ACHN (cell line): ENCODE measurements around the gene TAF4B.
"Not testable (repeated sequence)": the region's sequence is repeated elsewhere in the genome, so short reads cannot be mapped to it uniquely, and the experiment has no call there.

ENCODE experiments used
- DNase-seq: peaks from one replicate; pipeline ENCODE4 v3.0.0-alpha.2; 2015
- in situ Hi-C: cut with HindIII; loops from 2 replicates; pipeline ENCODE4 v1.10.0; 2017; ENCODE audit warnings: low sequenced_read_pairs, low pct_ligation_motif_present, low pct_unique_long_range_greater_than_20kb

The TAF4B gene

DNA sequence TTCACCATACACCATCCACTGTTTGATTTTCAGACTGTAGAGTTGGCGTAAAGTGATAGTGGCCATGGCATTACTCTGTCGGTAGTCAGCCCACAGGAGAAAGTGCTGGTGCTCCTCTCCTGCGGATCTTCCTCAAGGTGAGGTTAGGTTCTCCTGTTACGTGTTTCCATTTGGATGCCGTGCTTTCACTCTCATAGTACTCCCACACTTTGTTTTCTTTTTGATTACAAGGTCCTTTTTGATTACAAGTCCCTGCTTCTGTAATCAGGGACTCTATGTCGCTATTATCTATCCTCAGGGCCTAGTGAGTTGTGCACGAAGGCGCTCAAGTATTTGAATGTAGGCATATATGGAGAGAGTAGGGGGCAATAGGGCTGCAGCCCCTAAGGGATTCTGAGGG is 4.3 kb downstream of the TAF4B start:
- DNase-seq, result no peak

DNA sequence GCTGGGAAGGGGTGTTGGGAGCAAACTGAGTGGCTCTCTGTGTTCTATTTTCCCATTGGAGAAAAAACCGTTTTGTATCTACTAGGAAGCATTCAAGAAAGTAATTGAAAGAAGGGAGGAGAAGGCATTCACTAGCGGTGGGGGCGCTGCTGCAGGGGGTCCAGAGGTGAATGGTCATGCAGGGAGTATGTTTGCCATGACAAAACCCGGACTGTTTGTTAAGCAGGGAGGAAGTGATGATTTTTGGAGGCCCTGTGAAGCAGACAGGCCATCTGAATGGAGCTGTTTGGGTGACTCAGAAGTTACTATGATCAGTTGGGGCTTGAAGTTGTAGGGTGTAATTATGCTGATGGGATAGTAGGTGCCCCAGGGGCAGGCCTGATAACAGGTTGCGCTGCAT is 7.0 kb downstream of the TAF4B start:
- DNase-seq, result no peak
- in situ Hi-C loops, result no loop called here

More for the DNA sequence above, 4.3 kb downstream of the TAF4B start:
- in situ Hi-C loops, result no loop called here

DNA sequence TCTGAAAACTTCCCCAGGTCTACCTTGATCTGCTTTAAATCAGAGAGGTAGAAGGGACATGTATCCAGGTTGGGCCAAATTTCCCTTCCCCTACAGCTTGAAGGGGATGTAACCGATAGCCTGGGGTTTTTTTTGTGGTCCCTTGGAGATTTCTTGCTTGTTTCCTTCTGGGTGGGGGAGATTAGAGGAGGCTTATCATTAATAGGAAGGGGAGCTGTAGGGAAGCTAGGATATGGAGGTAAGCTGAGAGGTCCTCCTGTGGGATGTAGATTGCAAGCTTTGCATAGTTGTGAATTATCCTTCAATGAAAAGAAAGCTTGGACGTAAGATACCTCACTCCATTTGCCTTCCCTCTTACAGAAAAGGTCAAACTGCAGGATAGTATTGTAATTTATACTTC is 11.1 kb downstream of the TAF4B start:
- in situ Hi-C loops, DNase-seq: not testable (repeated sequence)

DNA sequence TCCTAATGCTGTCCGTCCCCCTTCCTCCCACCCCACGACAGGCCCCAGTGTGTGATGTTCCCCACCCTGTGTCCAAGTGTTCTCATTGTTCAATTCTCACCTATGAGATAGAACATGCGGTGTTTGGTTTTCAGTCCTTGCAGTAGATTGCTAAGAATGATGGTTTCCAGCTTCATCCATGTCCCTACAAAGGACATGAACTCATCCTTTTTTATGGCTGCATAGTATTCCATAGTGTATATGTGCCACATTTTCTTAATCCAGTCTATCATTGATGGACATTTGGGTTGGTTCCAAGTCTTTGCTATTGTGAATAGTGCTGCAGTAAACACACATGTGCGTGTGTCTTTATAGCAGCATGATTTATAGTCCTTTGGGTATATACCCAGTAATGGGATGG is 12.5 kb downstream of the TAF4B start:
- in situ Hi-C loops, DNase-seq: not testable (repeated sequence)

DNA sequence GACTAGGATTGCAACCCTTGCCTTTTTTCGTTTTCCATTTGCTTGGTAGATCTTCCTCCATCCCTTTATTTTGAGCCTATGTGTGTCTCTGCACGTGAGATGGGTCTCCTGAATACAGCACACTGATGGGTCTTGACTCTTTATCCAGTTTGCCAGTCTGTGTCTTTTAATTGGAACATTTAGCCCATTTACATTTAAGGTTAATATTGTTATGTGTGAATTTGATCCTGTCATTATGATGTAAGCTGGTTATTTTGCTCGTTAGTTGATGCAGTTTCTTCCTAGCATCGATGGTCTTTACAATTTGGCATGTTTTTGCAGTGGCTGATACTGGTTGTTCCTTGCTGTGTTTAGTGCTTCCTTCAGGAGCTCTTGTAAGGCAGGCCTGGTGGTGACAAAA is 16.1 kb downstream of the TAF4B start:
- in situ Hi-C loops, DNase-seq: not testable (repeated sequence)

DNA sequence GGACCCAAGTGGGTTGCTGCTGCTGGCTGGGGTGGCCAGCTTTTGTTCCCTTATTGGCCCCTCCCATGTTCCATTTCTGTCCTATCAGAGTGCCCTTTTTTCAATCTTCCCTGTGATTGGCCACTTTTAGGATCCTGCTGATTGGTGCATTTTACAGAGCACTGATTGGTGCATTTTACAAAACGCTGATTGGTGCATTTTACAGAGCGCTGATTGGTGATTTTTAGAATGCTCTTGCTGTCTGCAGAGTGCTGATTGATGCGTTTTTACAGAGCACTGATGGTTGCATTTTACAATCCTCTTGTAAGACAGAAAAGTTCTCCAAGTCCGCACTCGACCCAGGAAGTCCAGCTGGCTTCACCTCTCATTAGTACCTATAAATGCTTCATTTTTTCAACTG is 19.2 kb downstream of the TAF4B start:
- DNase-seq, in situ Hi-C loops: not testable (repeated sequence)

DNA sequence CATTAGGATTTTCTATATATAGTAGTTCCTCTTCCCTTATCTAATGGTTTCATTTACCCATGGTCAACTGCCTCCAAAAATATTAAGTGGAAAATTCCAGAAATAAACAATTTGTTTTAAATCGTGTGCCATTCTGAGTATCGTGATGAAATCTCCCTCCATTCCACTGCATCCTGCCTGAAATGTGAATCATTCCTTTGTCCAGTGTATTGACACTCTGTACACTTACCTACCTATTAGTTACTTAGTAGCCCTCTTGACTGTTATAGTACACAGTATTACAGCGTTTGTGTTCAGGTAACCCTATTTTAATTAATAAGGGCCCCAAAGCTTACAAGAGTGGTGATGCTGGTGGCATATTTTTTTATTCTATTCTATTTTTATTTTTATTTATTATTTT is 26.2 kb downstream of the TAF4B start:
- in situ Hi-C loops, result no loop called here
- DNase-seq, result no peak

DNA sequence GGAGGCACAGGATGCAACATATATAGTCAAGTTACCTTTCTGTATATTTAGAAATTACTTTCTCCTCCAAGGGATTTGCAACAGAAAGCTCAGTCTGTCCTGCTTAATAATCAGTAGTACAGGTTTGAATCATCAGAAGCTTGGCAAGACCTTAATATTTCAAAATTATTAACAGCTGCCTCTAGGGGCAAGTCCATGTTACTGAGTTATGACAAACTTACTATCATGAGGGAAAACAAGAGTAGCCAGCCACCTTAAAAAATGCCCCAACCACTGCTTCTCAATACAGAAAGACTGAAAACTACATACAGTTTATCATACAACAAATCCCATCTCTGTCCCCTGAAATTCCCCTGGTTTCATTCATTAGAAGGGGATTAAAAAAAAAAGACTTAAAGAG is 28.6 kb downstream of the TAF4B start:
- in situ Hi-C loops, DNase-seq: not testable (repeated sequence)

DNA sequence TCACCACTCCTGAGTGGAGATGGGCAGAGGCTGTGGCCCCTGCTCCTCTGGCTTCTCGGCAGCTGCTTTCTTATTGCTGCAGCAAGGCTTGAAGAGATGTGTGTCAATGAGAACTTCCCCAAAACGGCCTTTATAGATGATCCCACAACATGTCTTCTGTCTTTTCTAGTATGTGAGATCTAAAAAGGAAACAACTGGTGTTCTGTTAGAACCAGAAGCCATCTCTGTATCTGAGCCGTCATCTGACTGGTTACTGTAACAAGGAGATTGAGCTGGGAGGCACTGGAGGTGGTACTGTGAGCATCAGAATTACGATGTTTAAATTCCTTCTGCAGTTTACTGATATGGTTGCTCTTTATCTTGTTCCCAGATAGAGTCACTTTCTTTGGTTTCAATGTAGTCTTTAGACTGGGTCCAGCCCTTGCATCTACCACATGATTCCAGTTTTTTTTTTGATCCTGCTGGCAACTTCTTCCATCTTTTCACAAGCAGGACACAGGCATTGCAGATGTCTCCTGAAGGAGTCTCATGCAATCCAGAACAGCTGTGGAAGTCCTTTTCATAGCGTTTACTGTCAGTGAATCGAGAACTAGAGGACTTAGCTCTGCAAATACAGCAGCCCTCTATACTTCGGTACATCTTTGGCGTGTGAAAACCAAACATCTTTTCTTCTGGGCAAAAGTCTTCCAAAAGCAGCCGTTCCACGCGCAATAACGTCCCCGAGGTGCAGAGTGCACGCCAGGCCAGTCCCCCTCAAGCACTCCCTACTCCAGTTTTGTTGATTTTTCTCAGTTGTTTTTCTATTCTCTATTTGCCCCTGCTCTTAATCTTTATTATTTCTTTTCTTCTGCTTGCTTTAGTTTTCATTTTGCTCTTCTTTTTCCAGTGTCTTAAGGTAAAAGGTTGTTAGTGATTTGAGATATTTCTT is 29.7 kb downstream of the TAF4B start:
- in situ Hi-C loops, result no loop called here
- DNase-seq, result no peak

DNA sequence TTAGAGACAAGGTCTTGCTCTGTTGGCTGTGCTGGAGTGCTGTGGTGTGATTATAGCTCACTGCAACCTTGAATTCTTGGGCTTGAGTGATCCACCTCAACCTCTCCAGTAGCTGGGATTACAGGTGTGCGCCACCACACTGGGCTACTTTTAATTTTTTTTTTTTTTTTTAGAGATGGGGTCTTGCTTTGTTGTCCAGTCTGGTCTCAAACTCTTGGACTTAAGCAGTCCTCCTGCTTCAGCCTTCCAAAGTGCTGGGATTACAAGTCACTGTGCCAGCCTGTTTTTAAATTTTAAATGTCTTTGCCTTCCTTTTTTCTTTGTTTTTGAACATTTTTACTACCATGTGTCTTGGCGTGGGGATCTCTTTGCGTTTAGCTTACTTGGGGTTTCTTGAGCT is 32.5 kb downstream of the TAF4B start:
- DNase-seq, result no peak
- in situ Hi-C loops, result no loop called here

DNA sequence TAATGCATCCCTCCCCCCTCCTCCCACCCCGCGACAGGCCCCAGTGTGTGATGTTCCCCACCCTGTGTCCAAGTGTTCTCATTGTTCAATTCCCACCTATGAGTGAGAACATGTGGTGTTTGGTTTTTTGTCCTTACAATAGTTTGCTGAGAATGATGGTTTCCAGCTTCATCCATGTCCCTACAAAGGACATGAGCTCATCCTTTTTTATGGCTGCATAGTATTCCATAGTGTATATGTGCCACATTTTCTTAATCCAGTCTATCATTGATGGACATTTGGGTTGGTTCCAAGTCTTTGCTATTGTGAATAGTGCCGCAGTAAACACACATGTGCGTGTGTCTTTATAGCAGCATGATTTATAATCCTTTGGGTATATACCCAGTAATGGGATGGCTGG is 33.2 kb downstream of the TAF4B start:
- in situ Hi-C loops, result not testable (repeated sequence)

DNA sequence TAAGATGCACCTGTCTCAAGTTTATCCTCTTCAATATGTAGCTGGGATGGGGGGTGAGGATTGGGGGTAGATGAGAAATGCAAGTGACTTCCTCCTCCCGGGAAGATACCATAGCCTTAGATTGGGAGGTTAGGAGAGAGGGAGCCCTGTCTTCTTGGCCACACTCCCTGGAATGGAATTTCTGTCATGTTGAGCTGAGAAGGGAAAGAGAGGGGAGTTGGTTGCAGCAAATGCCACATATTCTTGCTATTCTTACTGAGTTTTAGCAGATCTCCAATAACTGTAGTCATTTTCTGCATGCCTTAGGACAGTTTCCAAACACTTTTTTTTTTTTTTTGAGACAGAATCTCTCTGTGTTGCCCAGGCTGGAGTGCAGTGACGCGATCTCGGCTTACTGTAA is 35.9 kb downstream of the TAF4B start:
- DNase-seq, result no peak
- in situ Hi-C loops, result no loop called here

More for the DNA sequence above, 33.2 kb downstream of the TAF4B start:
- not testable (repeated sequence) for DNase-seq

DNA sequence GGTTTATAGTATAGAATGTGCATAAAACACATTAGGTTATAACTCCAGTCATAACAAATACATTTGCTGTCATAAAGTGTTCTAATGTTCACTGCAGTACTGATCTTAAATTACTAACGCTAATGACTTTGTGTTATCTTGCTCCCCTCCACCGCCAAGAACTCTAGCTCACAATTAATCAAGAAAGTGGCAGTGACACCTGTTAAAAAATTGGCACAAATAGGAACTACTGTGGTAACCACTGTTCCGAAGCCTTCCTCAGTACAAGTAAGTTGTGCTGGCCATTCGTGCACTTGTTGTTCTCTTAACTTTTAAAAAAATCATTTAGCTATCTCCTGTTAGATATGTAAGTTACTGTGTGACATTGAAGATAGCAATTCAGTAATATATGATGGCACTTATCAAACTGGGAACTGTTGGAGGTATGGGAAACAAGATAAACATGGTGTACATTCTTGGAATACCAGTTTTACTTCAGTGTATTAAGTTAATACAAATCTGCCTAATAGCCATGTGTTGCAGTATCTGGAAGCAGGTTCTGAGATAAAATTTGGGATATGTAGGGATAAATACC is 41.2 kb downstream of the TAF4B start:
- in situ Hi-C loops, result no loop called here
- DNase-seq, result no peak

DNA sequence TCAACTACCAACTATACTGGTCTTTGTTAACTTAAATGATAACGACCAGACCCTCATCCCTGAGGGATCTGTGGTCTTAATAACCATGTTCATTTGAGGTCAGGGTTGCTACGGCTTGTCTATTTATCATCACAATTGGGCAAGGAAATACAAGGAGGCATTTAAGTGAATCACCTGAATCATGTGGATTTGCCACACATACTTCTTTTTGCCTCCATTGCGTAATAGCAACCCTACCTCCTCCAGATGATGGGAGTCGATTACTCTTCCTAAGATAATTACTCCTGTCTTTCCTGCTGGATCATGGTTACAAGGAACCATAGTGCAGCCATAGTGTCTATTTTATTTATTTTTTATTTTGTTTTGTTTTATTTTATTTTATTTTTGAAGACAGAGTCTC is 42.2 kb downstream of the TAF4B start:
- in situ Hi-C loops, result no loop called here
- DNase-seq, result no peak

DNA sequence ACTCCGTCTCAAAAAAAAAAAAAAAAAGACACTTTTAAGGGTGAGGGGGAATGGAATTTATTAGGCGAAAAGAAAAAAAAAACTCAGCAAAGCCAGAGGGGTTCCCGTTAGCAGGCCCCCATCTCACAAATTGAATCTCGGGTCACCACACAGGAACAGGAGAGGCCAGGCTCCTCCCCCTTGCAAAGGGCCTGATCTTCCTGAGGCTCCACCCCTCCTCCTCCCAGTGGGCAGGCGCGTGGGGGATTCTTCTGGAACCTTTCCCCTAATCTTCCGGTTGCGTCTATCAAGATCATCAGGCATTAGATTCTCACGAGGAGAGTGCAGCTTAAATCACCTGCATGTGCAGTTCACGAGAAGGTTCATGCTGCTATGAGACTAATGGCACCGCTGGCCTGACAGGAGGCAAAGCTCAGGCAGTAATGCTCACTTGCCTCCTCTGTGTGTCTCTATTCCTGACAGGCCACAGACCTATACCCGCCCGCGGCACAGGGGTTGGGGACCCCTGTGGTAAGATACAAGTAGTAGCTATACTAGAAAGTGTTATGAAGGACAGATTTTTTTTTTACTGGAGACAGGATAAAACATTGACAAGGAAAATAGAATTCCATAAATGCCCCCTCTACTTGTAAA is 45.8 kb downstream of the TAF4B start:
- in situ Hi-C loops, result no loop called here
- DNase-seq, result no peak

DNA sequence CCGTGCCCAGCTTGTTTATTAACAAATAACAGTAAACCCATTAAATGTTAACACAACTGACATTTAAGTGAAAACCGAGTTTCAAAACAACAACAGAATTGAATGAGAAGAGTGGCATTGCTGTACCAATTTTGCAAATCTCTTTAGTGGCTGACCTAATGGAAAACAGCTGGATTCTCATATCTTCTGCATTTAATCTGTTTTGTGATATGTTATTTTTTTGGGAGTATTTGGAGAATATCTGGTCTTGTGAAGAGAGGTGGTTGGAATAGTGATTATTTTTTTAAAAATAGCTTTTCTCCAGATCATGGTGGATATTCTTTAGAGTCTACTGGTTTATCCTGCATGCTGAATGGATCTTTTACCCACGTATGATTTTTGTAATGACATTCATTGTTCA is 51.1 kb downstream of the TAF4B start:
- in situ Hi-C loops, result no loop called here
- no peak for DNase-seq

DNA sequence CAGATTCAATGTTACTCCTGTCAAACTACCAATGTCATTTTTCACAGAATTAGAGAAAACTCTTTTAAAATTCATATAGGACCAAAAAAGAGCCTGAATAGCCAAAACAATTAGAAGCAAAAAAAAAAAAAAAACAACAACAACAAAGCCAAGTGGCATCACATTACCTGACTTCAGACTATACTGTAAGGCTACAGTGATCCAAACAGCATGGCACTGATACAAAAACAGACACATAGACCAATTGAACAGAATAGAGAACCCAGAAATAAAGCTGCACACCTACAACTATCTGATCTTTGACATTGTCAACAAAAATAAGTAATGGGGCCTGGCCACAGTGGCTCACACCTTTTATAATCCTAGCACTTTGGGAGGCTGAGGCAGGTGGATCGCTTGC is 53.2 kb downstream of the TAF4B start:
- DNase-seq, result no peak
- in situ Hi-C loops, result no loop called here

DNA sequence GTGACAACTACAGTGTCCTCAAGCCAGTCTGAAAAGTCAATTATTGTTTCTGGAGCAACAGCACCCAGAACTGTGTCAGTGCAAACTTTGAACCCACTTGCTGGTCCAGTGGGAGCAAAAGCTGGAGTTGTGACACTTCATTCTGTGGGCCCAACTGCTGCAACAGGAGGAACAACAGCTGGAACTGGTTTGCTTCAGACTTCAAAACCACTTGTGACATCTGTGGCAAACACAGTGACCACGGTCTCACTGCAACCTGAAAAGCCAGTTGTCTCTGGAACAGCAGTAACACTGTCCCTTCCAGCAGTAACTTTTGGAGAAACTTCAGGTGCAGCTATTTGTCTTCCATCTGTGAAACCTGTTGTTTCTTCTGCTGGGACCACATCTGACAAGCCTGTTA is 59.8 kb downstream of the TAF4B start:
- in situ Hi-C loops, result no loop called here
- DNase-seq, result no peak

DNA sequence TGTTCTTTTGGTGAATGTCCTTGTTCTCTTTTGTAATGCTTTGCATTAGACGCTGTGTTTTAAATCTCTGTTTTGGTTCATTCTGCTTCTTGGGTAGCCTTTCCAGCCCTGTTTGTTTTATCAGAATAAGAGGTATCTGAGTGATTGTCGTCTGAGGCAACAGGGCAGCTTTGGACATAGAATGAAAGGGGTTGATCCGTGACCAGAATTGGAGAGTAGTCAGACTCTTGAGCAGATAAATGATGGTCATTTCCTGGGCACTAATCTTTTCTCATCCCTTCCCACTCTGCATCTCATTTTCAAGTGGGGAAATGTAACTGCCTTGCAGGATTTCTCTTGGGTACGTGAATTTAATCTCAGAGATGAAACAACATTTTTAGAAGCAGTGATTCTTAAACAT is 61.4 kb downstream of the TAF4B start:
- in situ Hi-C loops, result no loop called here

DNA sequence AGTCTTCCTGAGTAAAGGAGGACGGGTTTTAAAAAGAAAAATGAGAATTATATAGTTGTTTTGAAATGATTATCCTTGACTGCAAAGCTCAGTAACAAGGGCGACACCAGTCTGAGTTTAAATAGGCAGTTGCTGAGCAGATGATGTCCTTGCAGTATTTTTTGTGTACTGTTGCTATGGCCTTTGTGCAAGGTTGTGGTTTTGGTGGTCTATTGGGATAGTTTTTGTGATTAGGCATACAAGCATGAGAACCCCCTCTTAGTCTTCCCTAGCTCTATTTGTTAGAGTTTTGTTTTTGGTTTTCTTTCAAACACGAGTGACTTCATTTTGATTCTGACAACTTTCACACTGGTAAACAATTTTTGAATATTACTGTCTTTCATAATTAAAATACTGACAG is 64.1 kb downstream of the TAF4B start:
- in situ Hi-C loops, result no loop called here
- no peak for DNase-seq

More for the DNA sequence above, 61.4 kb downstream of the TAF4B start:
- no peak for DNase-seq
